Activated naive CD8-positive, alpha-beta T cell treated with anti-CD3 and anti-CD28 coated beads, Interleukin-2, amount 50 U/mL, for 16 hours (primary cell): ENCODE results near the gene EFCAB9.
"Not testable (repeated sequence)": the region's sequence is repeated elsewhere in the genome, so short reads cannot be mapped to it uniquely, and the experiment has no call there.

Source experiments
- DNase-seq: peaks from one replicate; pipeline ENCODE4 v3.0.0-alpha.2; 2020; ENCODE audit warnings: low read depth, low spot score

Gene EFCAB9

DNA sequence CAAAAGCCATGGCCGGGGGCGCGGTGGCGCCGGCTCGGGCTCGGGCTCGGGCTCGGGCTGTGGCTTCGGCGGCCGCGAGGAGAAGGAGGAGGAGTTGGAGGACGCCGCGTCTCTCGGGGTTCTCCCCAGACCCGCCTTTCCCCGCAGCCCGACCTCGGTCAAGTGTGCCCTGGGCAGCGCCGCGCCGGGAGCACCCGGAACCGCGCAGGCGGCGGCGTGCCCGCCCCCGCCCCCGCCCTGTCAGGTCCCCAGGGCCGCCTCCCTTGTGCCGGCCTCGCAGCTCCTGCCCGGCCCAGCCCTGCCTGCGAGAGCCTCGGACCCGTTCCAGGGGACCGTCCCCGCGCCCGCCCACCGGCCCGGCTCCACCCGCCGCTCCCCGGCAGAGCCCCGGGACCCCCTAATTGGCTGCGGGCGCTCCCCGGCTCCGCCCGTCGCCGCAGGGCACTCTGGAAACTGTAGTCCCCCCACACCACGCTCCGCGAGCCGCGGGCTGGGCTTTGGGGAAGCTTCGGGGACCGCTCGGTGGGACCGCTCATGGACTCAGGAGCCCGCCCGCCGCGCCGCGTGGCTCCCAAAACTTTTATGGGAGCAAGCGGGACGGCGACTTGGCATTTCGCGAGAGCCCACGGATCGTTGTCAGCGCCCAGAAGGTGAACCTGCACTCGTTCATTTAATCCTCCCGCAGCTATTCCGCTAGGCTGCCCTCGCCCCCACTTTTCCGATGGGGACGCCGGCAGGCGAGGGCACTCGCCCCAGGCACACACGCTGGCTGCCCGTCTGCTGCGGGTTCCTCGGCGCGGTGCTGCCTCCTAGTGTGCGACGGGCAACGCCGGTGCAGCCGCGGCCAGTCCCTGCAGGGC is 5.7 kb upstream of the EFCAB9 start, which contains the start of gene STK10:
STK10 (minus strand) TSS at position 192 of the 860 bp plus-strand sequence; CDS start at position 10, 182 bp downstream.
- DNase-seq = peak; percentile 74

DNA sequence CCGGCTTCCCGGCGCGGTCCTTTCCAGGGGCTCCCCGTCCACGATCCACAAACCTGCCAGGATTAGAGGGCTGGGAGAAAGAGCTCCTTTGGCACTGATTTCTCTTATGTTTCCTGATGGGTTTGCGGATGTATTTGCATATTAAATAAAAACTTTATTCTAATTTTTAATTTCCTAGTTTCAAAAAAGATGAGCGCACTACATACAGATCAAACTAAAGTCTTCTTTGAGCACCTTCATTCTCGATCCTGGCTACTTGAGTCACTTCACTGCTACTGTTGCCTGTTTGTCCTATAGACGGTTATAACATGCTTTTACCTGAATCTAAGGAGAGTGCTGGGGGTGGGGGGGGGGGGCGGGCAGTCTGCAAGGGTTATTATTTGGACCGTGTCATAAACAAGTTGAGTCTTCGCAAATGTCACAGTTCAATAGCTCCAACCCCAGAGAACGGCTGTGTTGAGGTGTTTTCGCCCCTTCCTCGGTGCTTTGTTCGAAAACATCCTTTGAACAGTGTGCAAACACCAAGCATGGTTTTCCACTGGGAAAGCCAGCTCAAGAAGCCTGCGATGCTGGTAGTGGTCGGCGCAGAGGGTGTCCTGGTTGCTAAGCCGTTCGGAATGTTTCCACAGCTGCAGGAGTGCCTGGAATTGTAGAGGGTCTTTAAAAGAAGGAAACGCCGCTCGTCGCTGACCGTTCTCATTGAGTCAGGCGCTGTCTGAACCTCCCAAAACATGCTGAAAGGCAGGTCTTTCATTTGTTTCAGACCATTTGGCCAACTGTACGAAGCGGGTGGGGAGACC is 4.9 kb upstream of the EFCAB9 start:
- no peak for DNase-seq

DNA sequence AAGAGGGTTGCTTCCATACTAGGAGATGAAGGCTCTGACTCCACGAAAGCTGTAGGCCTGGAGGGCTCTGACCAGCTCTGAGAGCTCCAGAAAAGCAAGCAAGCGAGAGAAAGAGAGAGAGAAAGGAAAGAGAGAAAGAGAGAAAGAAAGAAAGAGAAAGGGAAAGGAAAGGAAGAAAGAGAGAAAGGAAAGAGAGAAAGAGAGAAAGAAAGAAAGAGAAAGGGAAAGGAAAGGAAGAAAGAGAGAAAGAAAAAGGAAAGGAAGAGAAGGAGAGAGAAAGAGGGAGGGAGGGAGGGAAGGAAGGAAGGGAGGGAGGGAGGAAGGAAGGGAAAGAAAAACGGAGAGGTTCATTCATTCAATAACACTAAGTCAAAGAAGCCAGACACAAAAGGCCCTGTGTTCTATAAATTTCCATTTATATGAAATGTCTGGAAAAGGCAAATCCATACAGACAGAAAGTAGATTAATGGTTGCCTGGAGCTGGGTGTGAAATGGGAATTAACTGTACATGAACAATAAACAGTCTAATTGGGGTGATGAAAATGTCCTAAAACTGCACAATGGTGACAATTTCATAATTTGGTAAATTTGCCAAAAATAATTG is 4.2 kb upstream of the EFCAB9 start:
- DNase-seq = no peak

DNA sequence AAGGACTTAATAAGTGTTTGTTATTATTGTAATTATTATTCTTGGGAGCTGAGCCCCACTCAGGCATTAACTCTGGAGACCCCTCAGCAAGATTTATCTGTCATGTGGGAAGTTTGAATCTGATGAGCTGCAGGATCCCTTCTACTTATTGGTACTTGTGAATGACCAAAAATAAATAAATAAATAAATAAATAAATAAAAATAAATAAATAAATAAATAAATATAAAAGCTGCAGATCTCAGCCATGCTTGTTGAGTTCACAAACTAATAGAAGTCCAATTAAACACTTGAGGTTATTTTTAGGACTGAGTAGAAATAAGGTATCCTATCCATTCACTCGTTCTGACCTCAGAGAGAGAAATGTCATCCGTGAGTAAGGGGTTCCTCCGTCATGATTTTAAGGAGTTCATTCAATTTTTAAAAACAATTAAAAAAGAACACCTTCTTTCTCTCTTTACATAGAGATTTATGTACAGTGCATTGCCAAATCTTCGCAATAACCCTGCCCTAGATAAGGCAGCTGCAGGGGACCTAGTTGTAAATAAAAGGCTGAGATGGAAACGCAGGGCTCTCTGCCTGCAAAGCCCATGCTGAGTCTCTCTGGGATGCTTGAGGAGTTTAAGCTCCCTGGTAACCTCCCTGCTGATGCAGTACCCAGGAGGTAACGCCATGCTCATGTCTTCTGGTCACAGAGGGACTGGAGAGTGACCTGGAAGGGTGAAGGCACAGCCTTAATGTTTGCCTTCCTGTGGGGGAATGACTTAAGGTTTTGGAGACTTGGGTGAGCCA is 1.2 kb downstream of the EFCAB9 start:
- DNase-seq = no peak

DNA sequence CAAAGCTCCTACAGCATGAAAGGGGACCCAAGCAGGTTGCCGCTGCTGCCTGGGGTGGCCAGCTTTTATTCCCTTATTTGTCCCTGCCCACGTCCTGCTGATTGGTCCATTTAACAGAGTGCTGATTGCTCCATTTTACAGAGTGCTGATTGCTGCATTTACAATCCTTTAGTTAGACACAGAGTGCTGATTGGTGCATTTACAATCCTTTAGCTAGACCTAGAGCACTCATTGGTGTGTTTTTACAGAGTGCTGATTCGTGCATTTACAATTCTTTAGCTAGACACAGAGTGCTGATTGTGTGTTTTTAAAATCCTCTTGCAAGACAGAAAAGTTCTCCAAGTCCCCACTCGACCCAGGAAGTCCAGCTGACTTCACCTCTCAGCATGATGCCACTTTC is 3.8 kb downstream of the EFCAB9 start:
- not testable (repeated sequence) for DNase-seq

DNA sequence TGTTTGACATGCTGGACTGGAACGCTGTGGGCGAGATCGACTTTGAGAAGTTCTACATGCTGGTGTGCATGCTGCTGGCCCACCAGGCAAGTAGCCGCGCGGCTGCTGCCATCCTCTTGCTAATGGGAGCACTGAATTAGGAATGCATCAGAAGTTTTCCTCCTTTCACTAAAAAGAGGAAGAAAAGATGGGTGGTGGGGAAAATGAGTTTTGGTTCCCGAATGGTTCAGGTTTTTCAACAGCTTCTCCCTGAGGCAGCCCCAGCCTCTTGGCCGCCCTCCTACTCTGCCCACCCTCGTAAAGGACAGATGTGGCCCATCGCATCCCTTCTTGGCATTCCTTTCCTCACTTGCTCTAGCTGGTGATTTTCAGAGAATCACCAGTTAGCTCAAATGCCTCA is 5.5 kb downstream of the EFCAB9 start:
- DNase-seq = no peak

DNA sequence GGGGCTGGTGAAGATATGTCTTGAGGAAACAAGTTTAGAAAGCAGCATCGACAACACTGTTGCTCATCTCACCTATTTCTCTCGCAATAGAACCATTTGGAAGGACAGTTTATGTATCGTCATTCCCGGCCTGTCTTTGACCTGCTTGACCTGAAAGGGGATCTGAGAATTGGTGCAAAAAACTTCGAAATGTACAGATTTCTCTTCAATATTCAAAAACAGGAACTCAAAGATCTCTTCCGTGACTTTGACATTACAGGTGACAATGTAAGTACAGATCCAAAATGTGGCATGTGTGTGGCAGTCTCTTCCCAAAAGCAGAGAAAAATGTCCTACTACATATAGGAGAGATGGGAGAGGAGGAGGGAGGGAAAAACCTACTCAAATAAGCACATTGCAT is 6.5 kb downstream of the EFCAB9 start:
- DNase-seq = no peak

DNA sequence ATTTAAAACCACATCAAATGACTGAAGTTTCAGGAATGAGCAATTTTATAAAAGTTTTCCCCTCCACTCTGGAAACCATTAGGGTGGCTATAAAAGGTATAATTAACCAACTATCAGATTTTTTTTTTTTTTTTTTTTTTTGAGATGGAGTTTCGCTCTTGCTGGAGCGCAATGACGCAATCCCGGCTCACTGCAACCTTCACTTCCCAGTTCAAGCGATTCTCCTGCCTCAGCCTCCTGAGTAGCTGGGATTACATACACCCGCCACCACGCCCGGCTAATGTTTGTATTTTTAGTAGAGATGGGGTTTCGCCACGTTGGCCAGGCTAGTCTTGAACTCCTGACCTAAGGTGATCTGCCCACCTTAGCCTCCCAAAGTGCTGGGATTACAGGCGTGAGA is 12.0 kb downstream of the EFCAB9 start:
- DNase-seq = not testable (repeated sequence)

DNA sequence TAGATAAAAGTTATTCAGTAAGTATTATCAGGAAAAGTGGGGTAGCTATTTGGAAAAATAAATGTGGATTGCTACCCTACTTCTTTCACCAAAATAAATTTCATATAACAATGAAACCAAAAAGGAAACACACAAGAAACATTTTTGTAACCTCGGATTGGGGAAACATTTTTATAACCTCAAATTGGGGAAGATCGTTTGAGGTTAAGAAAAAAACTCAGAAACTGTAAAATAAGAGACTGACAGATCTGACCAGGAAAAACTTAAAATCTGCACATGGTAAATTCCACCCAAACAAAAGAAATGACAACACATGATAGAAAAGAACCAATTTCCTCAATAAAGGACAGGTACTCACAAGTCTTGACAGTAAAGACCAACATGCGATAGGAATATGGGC is 13.5 kb downstream of the EFCAB9 start:
- no peak for DNase-seq

DNA sequence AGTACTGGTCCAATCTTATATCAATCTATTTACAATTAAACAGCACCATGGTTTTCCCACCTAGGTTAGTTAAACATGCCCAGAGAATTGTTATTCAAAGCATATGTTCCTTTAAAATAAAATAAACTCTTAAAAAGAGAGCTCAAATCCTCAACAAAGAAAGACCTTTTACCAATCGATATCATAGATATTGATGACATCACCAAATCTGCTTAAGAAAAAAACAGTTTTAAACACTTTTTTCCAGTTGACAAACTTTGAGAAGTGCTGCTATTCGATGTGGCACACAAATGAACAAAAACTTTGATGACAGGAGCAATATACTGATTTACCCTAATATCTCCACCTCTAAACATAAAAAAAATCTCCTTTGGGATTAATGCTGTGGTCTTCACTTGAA is 15.7 kb downstream of the EFCAB9 start:
- DNase-seq = no peak

DNA sequence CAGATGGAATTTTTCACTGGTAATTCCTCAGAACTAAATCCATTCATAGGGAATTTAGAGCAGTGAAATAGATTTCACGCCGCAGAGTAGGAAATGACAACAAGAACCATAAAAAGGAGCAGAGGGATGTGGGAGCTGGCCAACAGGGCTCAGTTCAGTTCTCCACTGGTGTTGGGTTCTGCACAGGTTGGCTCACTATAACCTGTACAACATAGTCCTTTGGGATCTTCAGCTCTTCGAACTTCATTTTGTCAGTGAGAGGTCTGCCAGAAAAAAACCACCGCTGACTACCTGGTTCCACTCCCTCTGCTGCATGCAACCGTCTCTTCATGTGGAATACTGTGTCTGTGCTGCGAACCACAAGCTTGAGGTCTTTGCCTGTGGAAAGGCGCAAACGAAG is 17.7 kb downstream of the EFCAB9 start:
- no peak for DNase-seq

DNA sequence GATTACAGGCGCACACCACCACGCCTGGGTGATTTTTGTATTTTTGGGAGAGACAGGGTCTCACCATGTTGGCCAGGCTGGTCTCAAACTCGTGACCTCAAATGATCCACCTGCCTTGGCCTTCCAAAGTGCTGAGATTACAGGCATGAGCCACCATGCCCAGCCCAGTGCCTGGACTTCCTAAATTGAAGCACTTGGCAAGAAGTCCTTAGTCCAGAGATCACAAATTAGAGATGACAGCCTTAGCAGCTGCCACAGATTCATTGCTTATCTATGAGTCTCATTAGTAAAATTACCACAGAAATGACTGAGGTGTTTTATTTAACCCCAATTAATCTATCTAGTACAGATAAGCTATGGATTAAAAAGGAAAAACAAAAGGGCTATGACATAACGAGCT is 19.2 kb downstream of the EFCAB9 start:
- DNase-seq = no peak

DNA sequence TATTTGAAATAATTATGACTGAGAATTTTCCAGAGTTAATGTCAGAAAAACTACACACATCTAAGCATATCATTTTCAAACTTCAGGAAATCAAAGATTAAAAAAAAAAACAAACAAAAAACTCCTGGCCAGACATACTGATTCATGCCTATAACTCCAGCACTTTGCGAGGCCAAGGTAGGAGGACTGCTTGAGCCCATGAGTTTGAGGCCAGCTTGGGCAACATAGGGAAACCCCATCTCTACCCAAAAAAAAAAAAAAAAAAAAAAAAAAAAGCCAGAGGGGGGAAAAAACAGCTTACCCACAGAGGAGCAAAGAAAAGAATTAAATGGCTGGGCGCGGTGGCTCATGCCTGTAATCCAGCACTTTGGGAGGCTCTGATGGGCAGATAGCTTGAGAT is 22.4 kb downstream of the EFCAB9 start:
- DNase-seq = no peak

DNA sequence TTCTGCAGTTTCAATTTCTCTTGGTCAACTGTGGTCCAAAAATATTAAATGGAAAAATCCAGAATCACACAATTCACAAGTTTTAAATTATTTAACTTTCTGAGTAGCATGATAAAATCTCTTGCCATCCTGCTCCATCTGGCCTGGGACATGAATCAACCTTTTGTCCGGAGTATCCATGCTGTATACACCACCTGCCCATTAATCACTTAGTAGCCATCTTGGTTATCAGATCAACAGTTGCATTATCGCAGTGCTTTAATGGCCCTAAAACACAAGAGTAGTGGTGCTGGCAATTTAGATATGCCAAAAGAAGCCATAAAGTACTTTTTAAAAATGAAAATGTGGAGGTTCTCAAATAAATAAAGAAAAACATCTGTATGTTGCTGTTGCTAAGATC is 25.3 kb downstream of the EFCAB9 start:
- no peak for DNase-seq

DNA sequence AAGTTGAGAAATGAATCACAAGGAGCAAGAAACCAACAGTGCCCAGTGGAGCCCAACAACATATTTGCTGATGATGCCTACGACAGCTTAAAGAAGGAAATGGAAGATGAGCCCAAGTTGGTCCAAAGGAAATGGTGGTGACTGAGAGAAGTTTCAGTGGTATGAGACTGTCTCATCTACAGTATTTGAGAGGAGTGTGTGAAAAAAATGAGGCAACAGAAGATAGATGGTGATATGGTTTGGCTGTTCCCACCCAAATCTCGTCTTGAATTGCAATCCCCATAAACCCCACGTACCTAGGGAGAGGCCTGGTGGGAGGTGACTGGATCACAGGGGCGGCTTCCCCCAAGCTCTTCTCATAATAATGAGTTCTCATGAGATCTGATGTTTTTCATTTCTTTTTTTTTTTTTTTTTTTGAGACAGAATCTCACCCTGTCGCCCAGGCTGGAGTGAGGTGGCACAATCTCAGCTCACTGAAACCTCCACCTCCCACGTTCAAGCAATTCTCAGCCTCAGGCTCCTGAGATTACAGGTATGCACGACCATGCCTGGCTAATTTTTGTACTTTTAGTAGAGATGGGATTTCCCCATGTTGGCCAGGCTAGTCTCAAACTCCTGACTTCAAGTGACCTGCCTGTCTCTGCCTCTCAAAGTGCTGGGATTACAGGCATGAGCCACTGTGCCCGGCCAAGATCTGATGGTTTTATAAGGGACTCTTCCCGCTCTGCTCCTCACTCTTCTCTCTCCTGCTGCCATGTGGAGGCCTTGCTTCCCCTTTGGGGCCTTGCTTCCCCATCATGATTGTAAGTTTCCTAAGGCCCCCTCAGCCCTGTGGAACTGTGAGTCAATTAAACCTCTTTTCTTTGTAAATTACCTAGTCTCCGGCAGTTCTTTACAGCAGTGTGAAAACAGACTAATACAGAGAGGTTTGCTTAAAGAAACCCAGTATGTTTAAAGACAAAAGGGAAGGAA is 30.2 kb downstream of the EFCAB9 start:
- DNase-seq = no peak

DNA sequence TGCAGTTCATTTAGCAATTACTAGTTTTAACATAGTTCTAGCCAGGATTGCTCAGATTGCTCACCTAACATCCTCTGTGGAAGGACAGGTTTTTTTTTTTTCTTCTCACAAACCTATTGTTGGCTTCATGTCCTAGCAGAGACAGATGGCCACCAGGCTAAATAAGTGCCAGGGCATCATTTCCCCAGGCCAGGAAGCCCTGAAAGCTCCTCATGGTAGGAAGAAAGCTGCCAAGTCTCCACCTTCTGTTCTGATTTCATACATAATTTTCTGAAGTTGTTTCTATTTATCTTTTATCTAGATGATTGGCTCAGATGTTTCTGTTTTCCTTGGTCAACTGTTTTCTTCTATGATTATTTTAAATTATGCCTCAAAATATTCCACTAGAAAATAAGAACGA is 31.0 kb downstream of the EFCAB9 start:
- DNase-seq = no peak

DNA sequence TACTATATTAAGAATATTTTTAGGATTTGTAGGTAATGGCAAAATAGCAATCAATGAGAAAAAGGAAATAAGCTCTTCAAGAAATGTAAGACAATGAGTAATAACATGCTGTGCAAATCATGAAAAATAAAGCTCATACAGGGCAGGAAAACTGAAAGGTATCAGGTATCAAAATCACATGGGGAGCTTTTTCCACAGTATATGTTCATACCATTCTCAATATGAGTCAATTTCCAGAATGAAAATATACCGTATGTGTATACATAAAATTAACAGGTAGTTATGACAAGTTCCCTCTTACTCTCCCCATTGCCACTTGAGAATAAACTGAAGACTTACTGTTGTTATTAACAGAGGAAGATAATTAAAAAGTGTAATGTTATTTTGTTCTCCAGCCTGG is 35.9 kb downstream of the EFCAB9 start:
- no peak for DNase-seq

DNA sequence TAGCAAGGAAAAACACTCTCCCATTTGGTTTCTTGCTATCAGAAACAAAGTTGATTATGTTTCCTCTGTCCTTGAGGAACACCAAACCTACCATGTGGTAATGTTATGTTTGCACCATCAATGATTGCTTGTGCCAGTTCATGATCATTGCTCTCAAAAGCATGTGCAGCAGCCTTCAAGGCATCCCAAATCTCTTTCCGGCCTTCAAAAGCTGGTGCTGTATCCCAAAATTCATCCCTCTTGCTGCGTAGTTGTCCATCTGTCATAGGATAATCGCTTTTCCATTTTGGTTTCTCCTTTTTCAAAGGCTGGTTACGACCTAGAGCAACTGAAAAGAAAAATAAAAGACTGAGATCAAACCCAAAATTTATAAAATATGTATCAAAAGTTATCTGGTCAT is 40.1 kb downstream of the EFCAB9 start:
- DNase-seq = no peak

DNA sequence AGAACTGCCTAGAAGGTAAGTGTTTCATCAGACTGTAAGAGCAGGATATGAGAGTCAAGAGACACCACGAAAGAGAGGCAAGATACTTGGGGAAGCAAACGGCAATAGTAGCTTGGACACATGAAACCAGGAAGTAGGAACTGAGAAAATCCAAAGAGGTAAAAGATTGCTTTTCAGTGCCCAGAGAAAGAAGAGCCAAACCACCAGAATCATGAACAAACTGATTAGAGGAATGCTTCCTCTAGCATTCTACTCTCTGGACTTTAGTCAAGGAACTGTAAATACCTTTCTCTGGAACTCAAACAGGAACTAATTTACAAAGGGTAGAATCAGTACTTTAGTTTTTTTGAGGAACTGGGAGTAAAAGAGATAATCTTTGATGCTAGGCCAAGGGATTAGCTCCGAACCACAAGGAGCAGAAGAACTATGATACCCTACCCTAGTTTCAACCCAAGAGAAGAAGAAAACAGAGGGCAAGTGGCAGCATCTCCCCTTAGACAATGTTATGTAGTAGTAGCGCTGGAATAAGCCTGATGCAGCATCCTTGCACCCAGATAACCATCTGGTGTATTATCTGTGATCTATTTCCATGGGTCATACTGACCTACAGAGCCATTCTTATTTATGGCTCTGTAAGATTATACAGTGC is 41.3 kb downstream of the EFCAB9 start:
- no peak for DNase-seq
